ENCODE measurements around the gene TATDN2. TPM values are rescaled to one million over a fixed set of nuclear protein-coding genes. Genes with fewer than 3 reads are reported as not detected.

The TATDN2 gene
- polyA plus RNA-seq, 2 of the 4 experiments (the other 2 are of a cell fraction) = 22.4 to 34.9 TPM

GRCh38 chr3:10223676-10224639 lies 24.3 kb upstream of the TATDN2 start:
- Histone ChIP-seq H3K9me3 (no peaks in the 10 kb centered on the region), H3K4me1 (peaks cover 43% of the 10 kb centered on the region), H3K27ac (peak overlapping the region; percentile 44 to 84), H3K4me2 (peak overlapping the region; percentile 9; the same call in 2 of the 3 replicates), H3K4me3 (no peak overlapping the region)
- 72% methylated on average over 10 of the region's 10 CpGs for WGBS (ENCODE audit: missing lambda C conversion rate)
- CTCF ChIA-PET = interaction anchor here (0.7 to 5.0 kb wide), 11 partner anchors 21 to 509 kb away, joined by 3 to 33 read pairs (median 3); partner anchors contain the start of gene IRAK2
- ATAC-seq (peak; percentile 11 to 13; a peak in 3 of 6 replicates), DNase-seq (ENCODE audit: low read depth in 1 of 2, low spot score in 1 of 2) (peak in 1 of 2 experiments; percentile 13), FAIRE-seq (no peak)
- POLR2A ChIA-PET = interaction anchor here (0.8 kb wide), 2 partner anchors 32 kb away, joined by 3 read pairs; no protein-coding TSS in a partner anchor
- TF ChIP-seq PHF8 (IDR thresholded peaks at IDR 0.05; ENCODE audit: borderline replicate concordance, low read depth) (no peak), TFCP2L1 (CRISPR knock-in tag; IDR thresholded peaks at IDR 0.05) (no peak), MAZ (IDR thresholded peaks at IDR 0.05; ENCODE audit: borderline replicate concordance, low read depth, low read length) (no peak)
- TF ChIP-seq, protein P1, sequence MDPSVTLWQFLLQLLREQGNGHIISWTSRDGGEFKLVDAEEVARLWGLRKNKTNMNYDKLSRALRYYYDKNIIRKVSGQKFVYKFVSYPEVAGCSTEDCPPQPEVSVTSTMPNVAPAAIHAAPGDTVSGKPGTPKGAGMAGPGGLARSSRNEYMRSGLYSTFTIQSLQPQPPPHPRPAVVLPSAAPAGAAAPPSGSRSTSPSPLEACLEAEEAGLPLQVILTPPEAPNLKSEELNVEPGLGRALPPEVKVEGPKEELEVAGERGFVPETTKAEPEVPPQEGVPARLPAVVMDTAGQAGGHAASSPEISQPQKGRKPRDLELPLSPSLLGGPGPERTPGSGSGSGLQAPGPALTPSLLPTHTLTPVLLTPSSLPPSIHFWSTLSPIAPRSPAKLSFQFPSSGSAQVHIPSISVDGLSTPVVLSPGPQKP (IDR thresholded peaks at IDR 0.05; ENCODE audit: low read depth, low read length) = no peak

- WGBS (ENCODE audit: missing lambda C conversion rate) = 78% methylated on average over 4 of the region's 4 CpGs
- no peak for FAIRE-seq
- Histone ChIP-seq H3K4me2 (peak overlapping the region; percentile 27), H3K4me3 (no peak overlapping the region), H3K27ac (peak overlapping the region; percentile 23 to 84; a peak in 3 of 6 replicates), H3K4me1 (peaks cover 43% of the 10 kb centered on the region), H3K9me3 (no peaks in the 10 kb centered on the region)
- ChIA-PET POLR2A (no interaction called here), CTCF (interaction anchor here (0.7 to 5.0 kb wide), 6 partner anchors 19 to 65 kb away, joined by 3 to 33 read pairs (median 4); partner anchors contain the start of gene IRAK2)
- ATAC-seq = peak; percentile 83 to 85
- DNase-seq (ENCODE audit: low read depth in 1 of 2, low spot score in 1 of 2) = peak; percentile 78 to 84
- TF ChIP-seq, protein P2, sequence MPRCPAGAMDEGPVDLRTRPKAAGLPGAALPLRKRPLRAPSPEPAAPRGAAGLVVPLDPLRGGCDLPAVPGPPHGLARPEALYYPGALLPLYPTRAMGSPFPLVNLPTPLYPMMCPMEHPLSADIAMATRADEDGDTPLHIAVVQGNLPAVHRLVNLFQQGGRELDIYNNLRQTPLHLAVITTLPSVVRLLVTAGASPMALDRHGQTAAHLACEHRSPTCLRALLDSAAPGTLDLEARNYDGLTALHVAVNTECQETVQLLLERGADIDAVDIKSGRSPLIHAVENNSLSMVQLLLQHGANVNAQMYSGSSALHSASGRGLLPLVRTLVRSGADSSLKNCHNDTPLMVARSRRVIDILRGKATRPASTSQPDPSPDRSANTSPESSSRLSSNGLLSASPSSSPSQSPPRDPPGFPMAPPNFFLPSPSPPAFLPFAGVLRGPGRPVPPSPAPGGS (IDR thresholded peaks at IDR 0.05) = no peak
- no peak for TF ChIP-seq ATOH8 (CRISPR knock-in tag; IDR thresholded peaks at IDR 0.05; ENCODE audit: low read depth)
- no peak for TF ChIP-seq HOXB5 (CRISPR knock-in tag; IDR thresholded peaks at IDR 0.05)
- TF ChIP-seq ESRRA (IDR thresholded peaks at IDR 0.05; ENCODE audit: borderline replicate concordance, low read length) = peak; percentile 73; the same call in 1 of the 2 replicates
- TF ChIP-seq CEBPB (IDR thresholded peaks at IDR 0.05) = peak in 1 of 2 experiments; percentile 26; a peak in 1 of 4 replicates
- no peak for TF ChIP-seq RARB (CRISPR knock-in tag; IDR thresholded peaks at IDR 0.05)
- TF ChIP-seq SMC3 (IDR thresholded peaks at IDR 0.05) = peak; percentile 98
- no peak for TF ChIP-seq ZNF302 (CRISPR knock-in tag; IDR thresholded peaks at IDR 0.05)
- TF ChIP-seq FOSB (CRISPR knock-in tag; IDR thresholded peaks at IDR 0.05) = no peak
- no peak for TF ChIP-seq CBX8 (IDR thresholded peaks at IDR 0.05)
- peak in 1 of 2 experiments; percentile 24; a peak in 1 of 5 replicates for TF ChIP-seq EP300 (IDR thresholded peaks at IDR 0.05)
- TF ChIP-seq CTCF (IDR thresholded peaks at IDR 0.05) = peak; percentile 94
- TF ChIP-seq RAD21 (conservative IDR thresholded peaks at IDR 0.05 in 1 of 2, IDR thresholded peaks at IDR 0.05 in 1 of 2) = peak; percentile 97 to 99
- 0 out of 5 replicates have a peak, but pooled peaks of 1 of the 2 experiments have one; percentile 37 for TF ChIP-seq JUN (IDR thresholded peaks at IDR 0.05)
- TF ChIP-seq GATA3 (IDR thresholded peaks at IDR 0.05; ENCODE audit: borderline replicate concordance) = peak; percentile 64; the same call in 1 of the 2 replicates
- TF ChIP-seq KDM1A (IDR thresholded peaks at IDR 0.05; ENCODE audit: low read depth) = peak; percentile 75; the same call in 1 of the 2 replicates
- TF ChIP-seq KDM5A (IDR thresholded peaks at IDR 0.05) = no peak
- no peak for TF ChIP-seq MAZ (IDR thresholded peaks at IDR 0.05; ENCODE audit: borderline replicate concordance, low read depth, low read length)
- TF ChIP-seq, protein P3, sequence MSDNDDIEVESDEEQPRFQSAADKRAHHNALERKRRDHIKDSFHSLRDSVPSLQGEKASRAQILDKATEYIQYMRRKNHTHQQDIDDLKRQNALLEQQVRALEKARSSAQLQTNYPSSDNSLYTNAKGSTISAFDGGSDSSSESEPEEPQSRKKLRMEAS (IDR thresholded peaks at IDR 0.05) = peak; percentile 46
- no peak for TF ChIP-seq TP53 (CRISPR knock-in tag; IDR thresholded peaks at IDR 0.05)
These were observed 23.2 kb upstream of the TATDN2 start for GRCh38 chr3:10224794-10225665.
